H1 (cell line): ENCODE results near the gene OR52I1. TPM values are rescaled to one million over a fixed set of nuclear protein-coding genes. Genes with fewer than 3 reads are reported as not detected.

Experiments used
- BCL11A ChIP-seq, 2 experiments: IDR thresholded peaks; one replicate each; pipeline ENCODE4 v1.6.1; 2011; ENCODE audit warnings: low read depth in 2 of 2, low read length in 2 of 2, mild to moderate bottlenecking in 2 of 2
- CBX8 ChIP-seq: fragments of 300-800, 300-1000 bp; sonication (generic); IDR thresholded peaks from 2 replicates; pipeline ENCODE4 v1.7.1; 2016; ENCODE audit warnings: low read depth, low read length, borderline replicate concordance
- CHD7 ChIP-seq: fragments of 300-600 bp; sonication (generic); IDR thresholded peaks from 2 replicates; pipeline ENCODE4 v1.7.1; 2012; ENCODE audit warnings: low read length, moderate library complexity, mild to moderate bottlenecking, inconsistent platforms; ENCODE audit not compliant: insufficient replicate concordance
- RNF2 ChIP-seq: fragments of 200-900, 300-1000 bp; sonication (generic); IDR thresholded peaks from 2 replicates; pipeline ENCODE4 v1.7.1; 2016; ENCODE audit warnings: borderline replicate concordance, low read depth, mild to moderate bottlenecking, antibody characterized with exemption, low read length; ENCODE audit not compliant: poor library complexity, severe bottlenecking; ENCODE audit errors: missing control alignments
- polyA plus RNA-seq, 7 experiments: library from polyadenylated mRNA; depleted of rRNA in 3 of 7; stranded (reverse) in 5 of 7; unstranded in 2 of 7; fragments of >200 nt in 5 of 7; fragments of 200-250 nt in 2 of 7; gene quantifications; 1 replicate in 5 of 7; 2 replicates in 1 of 7; 4 replicates in 1 of 7; pipeline versions ENCODE4 v1.2.1 to v1.2.3, GENCODE V29; 2011 to 2013; ENCODE audit warnings: missing spikeins in 2 of 7, mixed read lengths in 2 of 7
- total RNA-seq: library from RNA; stranded (reverse); fragmentation: NEBNext Ultra II Directional; extraction: Animal tissue kit (Norgen Biotek cat#: 25700); gene quantifications from 2 replicates; pipeline ENCODE4 v1.2.1, GENCODE V29; 2021

The OR52I1 gene
- total and polyA plus RNA-seq, 2 of the 8 experiments (the other 6 are each of a cell fraction or from before 2014, with no cell fraction given): not detected

DNA sequence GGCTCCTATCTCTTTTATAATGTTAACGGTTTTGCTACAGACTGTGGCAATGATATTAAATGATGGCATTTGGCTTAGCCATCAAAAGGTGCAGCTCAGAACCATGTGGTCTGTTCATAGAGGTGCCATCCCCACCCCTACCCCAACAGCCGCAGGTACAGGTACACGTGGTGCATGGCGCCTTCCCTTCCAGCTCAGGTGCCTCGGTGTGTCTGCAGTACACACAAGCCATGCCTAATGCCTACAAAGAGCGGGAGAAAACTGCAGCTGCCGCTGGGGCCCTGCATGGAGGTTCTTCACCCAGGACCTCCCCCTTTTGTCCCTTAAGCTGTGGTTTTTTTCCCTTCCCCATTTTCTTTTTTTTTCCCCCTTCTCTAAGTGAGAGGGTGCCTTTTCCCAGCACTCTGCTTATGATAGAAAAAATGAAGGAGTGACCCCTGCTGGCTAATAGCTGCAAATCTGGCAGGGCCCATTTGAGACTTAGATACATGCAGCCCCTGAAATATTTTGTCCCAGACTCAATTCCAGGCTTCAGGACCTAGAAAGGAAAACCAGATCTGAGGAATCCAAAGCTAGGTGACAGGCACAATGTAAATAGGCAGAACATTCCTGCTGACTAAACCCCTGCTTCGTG lies 42.4 kb upstream of the OR52I1 start (continued):
- TF ChIP-seq CHD7: no peak
- no peak for TF ChIP-seq BCL11A (IDR thresholded peaks at IDR 0.05; ENCODE audit: low read depth in 2 of 2, low read length in 2 of 2)
- no peak for TF ChIP-seq CBX8
- TF ChIP-seq RNF2: no peak
